HG02943 (cell line): ENCODE measurements around the gene NUDT2.

Experiments used
- ATAC-seq: cut with Tn5 transposase; IDR thresholded peaks from one replicate; pipeline ENCODE4 v1.9.1; 2021; ENCODE audit warnings: mild to moderate bottlenecking, low read depth, moderate library complexity; ENCODE audit not compliant: unreplicated experiment

Gene NUDT2

GRCh38 chr9:34382054-34382453 lies 52.7 kb downstream of the NUDT2 start:
- ATAC-seq = no peak

GRCh38 chr9:34382879-34383278 lies 53.5 kb downstream of the NUDT2 start:
- no peak for ATAC-seq

GRCh38 chr9:34383904-34384303 lies 54.5 kb downstream of the NUDT2 start:
- no peak for ATAC-seq

- no peak for ATAC-seq
Measured at GRCh38 chr9:34384368-34385165, 55.2 kb downstream of the NUDT2 start.

- no peak for ATAC-seq
Measured at GRCh38 chr9:34385561-34386230, 56.3 kb downstream of the NUDT2 start.

- ATAC-seq = no peak
Measured at GRCh38 chr9:34386656-34387055, 57.3 kb downstream of the NUDT2 start.

- ATAC-seq = no peak
Measured at GRCh38 chr9:34387239-34387638, 57.9 kb downstream of the NUDT2 start.

- no peak for ATAC-seq
Measured at GRCh38 chr9:34392511-34392910, 63.1 kb downstream of the NUDT2 start.
